HepG2 (cell line): Measurements from ENCODE around the gene PPP3CB. TPM values are rescaled to one million over a fixed set of nuclear protein-coding genes. Genes with fewer than 3 reads are reported as not detected.

Experiments used
- ATAC-seq: fragments of 200-7000 bp; cut with Tn5 transposase; 3 replicates; pipeline ENCODE4 v1.9.1; 2020; ENCODE audit warnings: mild to moderate bottlenecking, moderate library complexity
- BruUV-seq: library from RNA; stranded (reverse); fragments of 400-500 nt; replicated peaks from 2 replicates; lab custom pipeline; 2021; lab: Mats Ljungman, UMichigan
- CTCF ChIA-PET: fragments of 300-600 bp; formaldehyde crosslinking; extraction: SDS; loops from one replicate; lab custom pipeline; 2021; ENCODE audit warnings: low total read pairs, inconsistent platforms, low intra/inter-chr PET ratio; lab: Yijun Ruan, JAX
- POLR2A ChIA-PET: fragments of 350-600 bp; sonication (Branson Sonifier 250); formaldehyde crosslinking; loops from one replicate; lab custom pipeline; 2020; ENCODE audit warnings: antibody characterized with exemption, inconsistent platforms; lab: Yijun Ruan, JAX
- DNase-seq: peaks from one replicate; pipeline ENCODE4 v3.0.0-alpha.2; 2015; ENCODE audit warnings: low spot score
- FAIRE-seq: peaks from 3 replicates; lab custom pipeline; 2011; peaks lifted over from hg19 to GRCh38; lab: Jason Lieb, UNC
- H2AFZ ChIP-seq: one replicate; pipeline ENCODE4 v1.6.1; 2011; ENCODE audit warnings: low read length, inconsistent platforms
- H3K27ac ChIP-seq: fragments of 300-600 bp; 3 replicates; pipeline ENCODE4 v1.8.0; 2011; ENCODE audit warnings: mixed run types, mild to moderate bottlenecking, mixed read lengths, low read length, inconsistent platforms; ENCODE audit not compliant: insufficient read depth; ENCODE audit errors: extremely low read length
- H3K27me3 ChIP-seq, 2 experiments: fragments of 200-600 bp in 1 of 2; 2 replicates in 1 of 2; 3 replicates in 1 of 2; pipeline versions ENCODE4 v1.6.0 to v1.8.0; 2011; ENCODE audit warnings: low read length in 2 of 2, mild to moderate bottlenecking in 2 of 2, moderate library complexity in 2 of 2, inconsistent platforms in 1 of 2; ENCODE audit not compliant: insufficient read depth in 2 of 2, control insufficient read depth in 1 of 2
- H3K36me3 ChIP-seq, 2 experiments: fragments of 200-600 bp in 1 of 2; replicated peaks in 1 of 2; 2 replicates in 1 of 2; 3 replicates in 1 of 2; pipeline versions ENCODE4 v1.5.1 to v1.8.0; 2011; ENCODE audit warnings: low read length in 2 of 2, inconsistent platforms in 1 of 2; ENCODE audit not compliant: insufficient read depth in 2 of 2, control insufficient read depth in 1 of 2
- H3K4me1 ChIP-seq: 2 replicates; pipeline ENCODE4 v1.5.1; 2012; ENCODE audit warnings: low read length, inconsistent platforms; ENCODE audit not compliant: insufficient read depth
- H3K4me2 ChIP-seq: 2 replicates; pipeline ENCODE4 v1.6.0; 2011; ENCODE audit warnings: low read depth, low read length, inconsistent platforms
- H3K4me3 ChIP-seq, 3 experiments: fragments of 200-600 bp in 1 of 3; sonication (generic), shearing (Covaris generic) in 1 of 3; replicated peaks in 1 of 3; 2 replicates each; pipeline ENCODE4 v1.5.1; 2011 to 2016; ENCODE audit warnings: low read length in 3 of 3, inconsistent platforms in 2 of 3, low read depth in 2 of 3, mild to moderate bottlenecking in 2 of 3, control low read depth in 1 of 3, mixed read lengths in 1 of 3; ENCODE audit not compliant: insufficient read depth in 1 of 3
- H3K79me2 ChIP-seq: one replicate; pipeline ENCODE4 v1.6.1; 2011; ENCODE audit warnings: low read length, inconsistent platforms; ENCODE audit not compliant: insufficient read depth
- H3K9ac ChIP-seq: 2 replicates; pipeline ENCODE4 v1.6.0; 2011; ENCODE audit warnings: mild to moderate bottlenecking, low read depth, low read length, inconsistent platforms; ENCODE audit not compliant: insufficient read depth
- H3K9me3 ChIP-seq: 2 replicates; pipeline ENCODE4 v1.5.1; 2012; ENCODE audit warnings: mild to moderate bottlenecking, low read length
- H4K20me1 ChIP-seq: 2 replicates; pipeline ENCODE4 v1.6.0; 2011; ENCODE audit warnings: inconsistent platforms, mild to moderate bottlenecking, low read length, moderate library complexity; ENCODE audit not compliant: insufficient read depth
- CC2D1A ChIP-seq: sonication (generic); formaldehyde crosslinking; IDR thresholded peaks from 2 replicates; pipeline ENCODE4 v1.8.1; 2023; ENCODE audit warnings: mild to moderate bottlenecking, missing genetic modification reagents
- CTCF ChIP-seq: sonication (generic); formaldehyde crosslinking; IDR thresholded peaks from 2 replicates; pipeline ENCODE4 v1.5.0; 2020; ENCODE audit warnings: mild to moderate bottlenecking, missing genetic modification reagents, moderate library complexity
- ELF4 ChIP-seq: sonication (generic); formaldehyde crosslinking; IDR thresholded peaks from 2 replicates; pipeline ENCODE4 v1.5.0; 2020; ENCODE audit warnings: missing genetic modification reagents, mild to moderate bottlenecking, moderate library complexity, borderline replicate concordance
- JARID2 ChIP-seq: sonication (generic); formaldehyde crosslinking; IDR thresholded peaks from 2 replicates; pipeline ENCODE4 v1.8.1; 2023; ENCODE audit warnings: missing genetic modification reagents, inconsistent platforms; ENCODE audit not compliant: insufficient replicate concordance
- MBD4 ChIP-seq: IDR thresholded peaks from 2 replicates; pipeline ENCODE4 v1.6.1; 2012; ENCODE audit warnings: low read length, inconsistent platforms, borderline replicate concordance
- SETDB1 ChIP-seq: sonication (generic); formaldehyde crosslinking; IDR thresholded peaks from 2 replicates; pipeline ENCODE4 v1.5.1; 2020; ENCODE audit warnings: missing genetic modification reagents, mild to moderate bottlenecking, borderline replicate concordance
- STAG1 ChIP-seq: sonication (generic); formaldehyde crosslinking; IDR thresholded peaks from 2 replicates; pipeline ENCODE4 v1.4.0; 2020; ENCODE audit warnings: missing genetic modification reagents
- TARDBP ChIP-seq: sonication (generic); formaldehyde crosslinking; IDR thresholded peaks from 2 replicates; pipeline ENCODE4 v1.8.0; 2022; ENCODE audit warnings: mild to moderate bottlenecking, missing genetic modification reagents
- TBP ChIP-seq: sonication (generic); formaldehyde crosslinking; IDR thresholded peaks from 2 replicates; pipeline ENCODE4 v1.5.0; 2020; ENCODE audit warnings: missing genetic modification reagents
- TFDP1 ChIP-seq: IDR thresholded peaks from 2 replicates; pipeline ENCODE4 v1.6.1; 2016; ENCODE audit warnings: missing compliant biosample characterization, missing genetic modification reagents, borderline replicate concordance
- ZBTB33 ChIP-seq: sonication (generic); formaldehyde crosslinking; IDR thresholded peaks from 2 replicates; pipeline ENCODE4 v1.4.0; 2020; ENCODE audit warnings: missing genetic modification reagents
- ZNF264 ChIP-seq: sonication (generic); formaldehyde crosslinking; IDR thresholded peaks from 2 replicates; pipeline ENCODE4 v1.4.0; 2020; ENCODE audit warnings: missing genetic modification reagents
- ZNF317 ChIP-seq: sonication (generic); formaldehyde crosslinking; IDR thresholded peaks from 2 replicates; pipeline ENCODE4 v1.5.0; 2020; ENCODE audit warnings: mild to moderate bottlenecking, missing genetic modification reagents
- ZNF710 ChIP-seq: sonication (generic); formaldehyde crosslinking; IDR thresholded peaks from 2 replicates; pipeline ENCODE4 v1.5.0; 2020; ENCODE audit warnings: mild to moderate bottlenecking, missing genetic modification reagents, borderline replicate concordance
- WGBS: methylation state at CpG from one replicate; pipeline ENCODE4 v1.1.6; 2017; ENCODE audit warnings: low lambda C conversion rate; 5-methylcytosine and 5-hydroxymethylcytosine counted together
- in situ Hi-C: cut with HindIII; loops from 2 replicates; pipeline ENCODE4 v1.10.0; 2017; ENCODE audit warnings: low pct_unique_long_range_greater_than_20kb; ENCODE audit not compliant: extremely low pct_ligation_motif_present
- intact Hi-C: fragments of 100-400 bp; cut with micrococcal nuclease; formaldehyde crosslinking; loops from one replicate; pipeline ENCODE4 v1.10.0; 2022; ENCODE audit not compliant: unreplicated experiment
- polyA plus RNA-seq, 8 experiments: library from polyadenylated mRNA; depleted of rRNA in 3 of 8; stranded (reverse) in 7 of 8; unstranded in 1 of 8; fragments of >200 nt; fragmentation: Illumina TruSeq in 4 of 8; extraction: Trizol in 4 of 8; gene quantifications; 2 replicates each; pipeline versions ENCODE4 v1.2.1 to v1.2.3, GENCODE V29; 2011 to 2016; ENCODE audit warnings: low read depth in 4 of 8, missing spikeins in 1 of 8, mixed read lengths in 1 of 8; ENCODE audit not compliant: insufficient read depth in 1 of 8
- total RNA-seq, 5 experiments: library from RNA; depleted of rRNA; stranded (reverse); fragments of >200 nt; fragmentation: Illumina TruSeq; extraction: Trizol; gene quantifications; 2 replicates each; pipeline ENCODE4 v1.2.3, GENCODE V29; 2016; ENCODE audit warnings: low read depth in 1 of 5
- TF ChIP-seq, protein P1 (sequence below): sonication (generic); formaldehyde crosslinking; IDR thresholded peaks from 2 replicates; pipeline ENCODE4 v1.5.0; 2020; ENCODE audit warnings: missing genetic modification reagents
- TF ChIP-seq, protein P2 (sequence below): IDR thresholded peaks from 2 replicates; pipeline ENCODE4 v1.6.1; 2018; ENCODE audit warnings: missing genetic modification reagents, mild to moderate bottlenecking, missing compliant biosample characterization

Gene PPP3CB
- total and polyA plus RNA-seq, 2 of the 13 experiments (the other 11 are each of a cell fraction or from before 2014, with no cell fraction given): 8.7 to 11.4 TPM

DNA sequence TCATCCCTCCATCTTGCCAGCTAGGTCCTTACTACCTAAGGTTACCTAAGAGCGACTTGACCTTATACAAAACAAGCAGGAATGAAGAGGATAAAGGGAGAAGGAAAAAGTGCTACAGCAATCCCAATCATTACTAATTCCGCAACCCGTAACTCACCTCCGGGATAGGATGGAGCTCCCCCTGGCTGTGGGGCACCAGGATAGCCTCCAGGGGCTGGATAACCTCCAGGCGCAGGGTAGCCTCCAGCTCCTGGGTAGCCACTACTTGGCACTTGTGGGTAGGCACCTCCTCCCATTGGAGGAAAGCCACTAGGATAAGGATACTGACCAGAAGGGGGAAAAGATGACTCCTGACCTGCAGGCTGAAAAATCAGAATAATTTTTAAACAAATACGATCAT is 97.8 kb downstream of the PPP3CB start:
- ATAC-seq (peak; percentile 52; the same call in 1 of the 3 replicates), DNase-seq (no peak), FAIRE-seq (no peak)
- BruUV-seq: no TSS peak
- CTCF ChIA-PET: no interaction called here
- H3K27ac ChIP-seq: no peak overlapping the region
- no peak overlapping the region for H3K4me3 ChIP-seq
- POLR2A ChIA-PET: no interaction called here
- in situ Hi-C loops: no loop called here
- H2AFZ ChIP-seq: no peak overlapping the region
- H4K20me1 ChIP-seq: no peaks in the 10 kb centered on the region
- no peaks in the 10 kb centered on the region for H3K4me1 ChIP-seq
- over 99% methylated on average over 6 of the region's 6 CpGs for WGBS
- no peak overlapping the region for H3K4me2 ChIP-seq
- no peaks in the 10 kb centered on the region for H3K27me3 ChIP-seq
- intact Hi-C loops: no loop called here
- H3K36me3 ChIP-seq: peaks cover 10 to 39% of the 10 kb centered on the region in 2 experiments; a peak in 4 of 5 replicates
- H3K79me2 ChIP-seq: peaks cover 30% of the 10 kb centered on the region
- no peak overlapping the region for H3K9ac ChIP-seq
- H3K9me3 ChIP-seq: no peaks in the 10 kb centered on the region
- TF ChIP-seq JARID2 (CRISPR knock-in tag) (no peak), TFDP1 (CRISPR knock-in tag) (no peak), MBD4 (no peak), STAG1 (CRISPR knock-in tag) (peak; percentile 23; the same call in 1 of the 2 replicates), TARDBP (CRISPR knock-in tag) (no peak), CTCF (CRISPR knock-in tag) (peak; percentile 44), ZBTB33 (CRISPR knock-in tag) (peak; percentile 70), SETDB1 (CRISPR knock-in tag) (no peak), TBP (CRISPR knock-in tag) (no peak), ZNF710 (CRISPR knock-in tag) (no peak), ZNF317 (no peak), CC2D1A (CRISPR knock-in tag) (no peak), ZNF264 (CRISPR knock-in tag) (no peak), ELF4 (CRISPR knock-in tag) (no peak)
- TF ChIP-seq, protein P1, sequence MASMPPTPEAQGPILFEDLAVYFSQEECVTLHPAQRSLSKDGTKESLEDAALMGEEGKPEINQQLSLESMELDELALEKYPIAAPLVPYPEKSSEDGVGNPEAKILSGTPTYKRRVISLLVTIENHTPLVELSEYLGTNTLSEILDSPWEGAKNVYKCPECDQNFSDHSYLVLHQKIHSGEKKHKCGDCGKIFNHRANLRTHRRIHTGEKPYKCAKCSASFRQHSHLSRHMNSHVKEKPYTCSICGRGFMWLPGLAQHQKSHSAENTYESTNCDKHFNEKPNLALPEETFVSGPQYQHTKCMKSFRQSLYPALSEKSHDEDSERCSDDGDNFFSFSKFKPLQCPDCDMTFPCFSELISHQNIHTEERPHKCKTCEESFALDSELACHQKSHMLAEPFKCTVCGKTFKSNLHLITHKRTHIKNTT (CRISPR knock-in tag): no peak
- TF ChIP-seq, protein P2, sequence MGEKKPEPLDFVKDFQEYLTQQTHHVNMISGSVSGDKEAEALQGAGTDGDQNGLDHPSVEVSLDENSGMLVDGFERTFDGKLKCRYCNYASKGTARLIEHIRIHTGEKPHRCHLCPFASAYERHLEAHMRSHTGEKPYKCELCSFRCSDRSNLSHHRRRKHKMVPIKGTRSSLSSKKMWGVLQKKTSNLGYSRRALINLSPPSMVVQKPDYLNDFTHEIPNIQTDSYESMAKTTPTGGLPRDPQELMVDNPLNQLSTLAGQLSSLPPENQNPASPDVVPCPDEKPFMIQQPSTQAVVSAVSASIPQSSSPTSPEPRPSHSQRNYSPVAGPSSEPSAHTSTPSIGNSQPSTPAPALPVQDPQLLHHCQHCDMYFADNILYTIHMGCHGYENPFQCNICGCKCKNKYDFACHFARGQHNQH (CRISPR knock-in tag): no peak
